ENCODE results near the gene PILRA.
A peak's percentile ranks its signal among the peaks of the same experiment; 100 is the strongest.
"Not testable (repeated sequence)": the region's sequence is repeated elsewhere in the genome, so short reads cannot be mapped to it uniquely, and the experiment has no call there.

Gene PILRA

DNA sequence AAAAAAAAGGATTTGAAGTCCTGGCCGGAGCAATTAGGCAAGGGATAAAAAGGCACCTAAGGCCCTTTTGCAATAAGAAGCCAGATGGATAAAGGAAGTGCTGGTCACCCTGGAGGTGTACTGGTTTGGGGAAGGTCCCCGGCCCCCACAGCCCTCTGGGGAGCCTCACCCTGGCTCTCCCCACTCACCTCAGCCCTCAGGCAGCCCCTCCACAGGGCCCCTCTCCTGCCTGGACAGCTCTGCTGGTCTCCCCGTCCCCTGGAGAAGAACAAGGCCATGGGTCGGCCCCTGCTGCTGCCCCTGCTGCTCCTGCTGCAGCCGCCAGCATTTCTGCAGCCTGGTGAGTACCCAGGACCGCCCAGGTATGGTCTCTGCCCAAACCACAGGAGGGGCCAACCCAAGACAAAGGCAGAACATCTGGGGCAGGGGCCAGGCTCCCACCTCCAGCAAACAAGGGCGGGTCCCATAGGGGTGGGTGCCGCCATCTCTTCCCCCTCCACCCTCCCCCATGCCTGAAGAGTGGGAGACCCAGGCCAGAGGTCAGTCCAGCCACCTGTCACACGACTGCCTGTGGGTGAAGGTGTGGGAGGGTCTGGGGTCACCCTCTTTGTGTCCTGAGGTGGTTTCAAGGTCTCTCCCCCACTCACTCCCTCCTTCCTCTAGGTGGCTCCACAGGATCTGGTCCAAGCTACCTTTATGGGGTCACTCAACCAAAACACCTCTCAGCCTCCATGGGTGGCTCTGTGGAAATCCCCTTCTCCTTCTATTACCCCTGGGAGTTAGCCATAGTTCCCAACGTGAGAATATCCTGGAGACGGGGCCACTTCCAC lies 15.0 kb upstream of the PILRA start, which contains the start of gene PILRB:
TSS of gene PILRB (plus strand) at position 91 of the 830 bp plus-strand sequence. CDS start at position 277, 186 bp downstream.
- no peak for DNase-seq (ENCODE audit: low read depth in 2 of 2)

- no peak for DNase-seq (ENCODE audit: low read depth in 2 of 2)
Observed at GRCh38 chr7:100358857-100359212, 14.5 kb upstream of the PILRA start.

GRCh38 chr7:100360135-100360854 lies 13.0 kb upstream of the PILRA start:
- DNase-seq (ENCODE audit: low read depth in 2 of 2), result no peak

GRCh38 chr7:100363098-100363497 lies 10.2 kb upstream of the PILRA start:
- no peak for DNase-seq (ENCODE audit: low read depth in 2 of 2)

DNA sequence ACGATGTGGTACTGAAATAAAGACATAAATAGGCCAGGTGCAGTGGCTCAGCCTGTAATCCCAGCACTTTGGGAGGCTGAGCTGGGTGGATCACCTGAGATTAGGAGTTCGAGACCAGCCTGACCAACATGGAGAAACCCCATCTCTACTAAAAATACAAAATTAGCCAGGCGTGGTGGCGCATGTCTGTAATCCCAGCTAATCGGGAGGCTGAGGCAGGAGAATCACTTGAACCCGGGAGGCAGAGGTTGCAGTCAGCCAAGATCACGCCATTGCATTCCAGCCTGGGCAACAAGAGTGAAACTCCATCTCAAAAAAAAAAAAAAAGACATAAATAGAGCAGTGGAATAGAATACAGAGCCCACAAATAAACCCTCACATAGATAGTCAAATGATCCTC lies 9.5 kb upstream of the PILRA start:
- DNase-seq (ENCODE audit: low read depth in 2 of 2), result not testable (repeated sequence)

DNA sequence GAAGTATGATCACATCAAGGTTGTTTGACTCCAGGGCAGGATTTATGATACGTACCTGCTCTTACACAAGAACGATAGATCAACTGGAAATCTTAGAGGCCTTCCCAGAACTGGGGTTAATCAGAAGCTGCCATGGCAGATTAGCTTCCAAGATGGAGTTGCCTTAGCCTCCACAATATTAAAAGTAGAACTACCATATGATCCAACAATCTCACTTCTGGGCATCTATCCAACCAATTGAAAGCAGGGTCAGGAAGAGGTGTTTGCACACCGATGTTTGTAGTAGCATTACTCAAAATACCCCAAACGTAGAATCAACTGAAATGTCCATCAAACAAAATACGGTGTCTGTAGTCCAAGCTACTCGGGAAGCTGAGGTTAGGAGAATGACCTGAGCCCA lies 8.8 kb upstream of the PILRA start:
- DNase-seq (ENCODE audit: low read depth in 2 of 2), result no peak

DNA sequence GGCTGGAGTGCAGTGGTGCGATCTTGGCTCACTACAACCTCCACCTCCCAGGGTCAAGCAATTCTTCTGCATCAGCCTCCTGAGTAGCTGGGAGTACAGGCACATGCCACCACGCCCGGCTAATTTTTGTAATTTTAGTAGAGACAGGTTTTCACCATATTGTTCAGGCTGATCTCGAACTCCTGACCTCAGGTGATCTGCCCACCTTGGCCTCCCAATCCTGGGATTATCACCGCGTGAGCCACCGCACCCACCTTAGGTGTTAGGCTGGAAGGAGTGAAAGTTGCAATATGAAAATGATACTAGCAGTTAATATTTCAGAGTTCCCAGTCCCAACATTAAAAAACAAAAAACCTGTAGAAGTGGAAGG lies 7.3 kb upstream of the PILRA start:
- not testable (repeated sequence) for DNase-seq (ENCODE audit: low read depth in 2 of 2)

GRCh38 chr7:100366411-100367250 lies 6.7 kb upstream of the PILRA start:
- DNase-seq (ENCODE audit: low read depth in 2 of 2), result peak; percentile 33 to 36

DNA sequence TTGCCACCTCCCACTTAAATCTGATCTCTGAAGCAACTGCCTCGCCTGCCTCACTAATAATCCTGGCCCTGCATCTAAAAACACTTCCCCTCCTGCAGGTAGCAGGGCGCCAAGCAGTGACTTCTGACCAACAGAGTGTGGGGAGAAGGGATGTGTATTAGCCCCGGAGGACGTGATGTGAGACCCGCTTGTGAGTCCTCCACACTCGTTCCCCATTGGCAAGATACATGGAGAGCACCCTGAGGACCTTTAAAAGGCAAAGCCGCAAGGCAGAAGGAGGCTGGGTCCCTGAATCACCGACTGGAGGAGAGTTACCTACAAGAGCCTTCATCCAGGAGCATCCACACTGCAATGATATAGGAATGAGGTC lies 6.1 kb upstream of the PILRA start:
- DNase-seq (ENCODE audit: low read depth in 2 of 2), result no peak

- DNase-seq (ENCODE audit: low read depth in 2 of 2), result no peak
Observed at GRCh38 chr7:100367676-100368613, 5.3 kb upstream of the PILRA start.

GRCh38 chr7:100369105-100369504 lies 4.2 kb upstream of the PILRA start:
- no peak for DNase-seq (ENCODE audit: low read depth in 2 of 2)

DNA sequence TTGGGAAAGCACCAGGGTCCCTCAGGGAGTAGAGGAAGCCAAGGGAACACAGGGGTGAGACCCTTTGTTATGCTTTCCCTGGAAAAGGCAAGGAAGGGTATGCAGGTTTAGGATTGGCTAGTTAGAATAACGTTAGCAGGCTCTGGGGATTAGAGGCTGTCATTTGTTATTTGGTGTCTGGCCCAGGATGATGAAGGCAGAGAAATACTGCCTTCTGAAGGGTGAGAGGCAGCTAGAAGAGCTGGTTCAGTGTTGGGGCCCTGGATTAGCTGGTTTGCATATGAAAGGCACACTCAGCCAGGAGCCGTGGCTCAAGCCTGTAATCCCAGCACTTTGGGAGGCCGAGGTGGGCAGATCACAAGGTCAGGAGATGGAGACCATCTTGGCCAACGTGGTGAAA lies 3.0 kb upstream of the PILRA start:
- no peak for DNase-seq (ENCODE audit: low read depth in 2 of 2)

DNA sequence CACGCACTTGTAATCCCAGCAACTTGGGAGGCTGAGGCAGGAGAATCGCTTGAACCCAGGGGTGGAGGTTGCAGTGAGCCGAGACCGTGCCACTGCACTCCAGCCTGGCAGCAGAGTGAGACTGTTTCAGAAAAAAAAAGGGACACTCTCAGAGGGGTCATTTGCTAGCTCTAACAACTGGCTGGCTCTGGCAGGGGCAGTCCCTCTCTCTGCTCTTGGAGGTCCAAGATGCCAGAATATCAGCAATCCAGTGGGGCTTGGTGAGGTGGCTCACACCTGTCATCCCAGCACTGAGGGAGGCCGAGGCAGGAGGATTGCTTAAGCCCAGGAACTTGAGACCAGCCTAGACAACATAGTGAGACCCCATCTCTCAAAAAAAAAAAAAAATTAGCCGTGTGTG lies 2.5 kb upstream of the PILRA start:
- no peak for DNase-seq (ENCODE audit: low read depth in 2 of 2)

DNA sequence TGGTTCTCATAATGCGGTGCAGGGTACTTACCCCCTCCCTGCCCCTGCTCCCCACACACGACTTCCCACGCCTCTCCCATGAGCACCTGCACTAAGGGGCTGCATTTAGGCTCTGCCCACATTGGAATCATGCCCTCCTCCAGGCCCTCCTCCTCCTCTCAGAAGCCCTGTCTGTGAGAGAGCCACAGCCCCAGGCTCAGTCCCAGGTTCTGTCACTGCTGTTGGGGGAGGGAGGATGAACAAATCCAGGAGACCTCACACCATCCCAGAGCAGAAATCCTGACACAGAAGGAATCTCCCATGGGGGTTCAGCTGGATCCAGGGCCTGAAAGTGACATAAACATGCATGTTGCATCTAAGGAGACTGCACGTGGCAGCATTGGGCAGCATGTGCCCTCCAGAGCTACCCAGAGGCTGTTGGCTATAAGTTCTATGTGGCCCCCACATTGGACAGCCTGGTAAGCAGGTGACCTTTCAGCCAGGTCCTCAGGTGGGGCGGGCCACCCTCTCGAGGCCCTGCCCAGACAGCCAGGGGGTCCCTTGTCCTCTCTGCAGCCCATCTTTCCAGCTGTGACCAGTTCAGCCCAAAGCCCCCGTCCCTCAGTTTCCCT lies 1.6 kb upstream of the PILRA start:
- DNase-seq (ENCODE audit: low read depth in 2 of 2), result no peak

GRCh38 chr7:100372256-100372655 lies 1.0 kb upstream of the PILRA start:
- no peak for DNase-seq (ENCODE audit: low read depth in 2 of 2)

GRCh38 chr7:100372694-100373093 lies 593 bp upstream of the PILRA start:
- no peak for DNase-seq (ENCODE audit: low read depth in 2 of 2)

DNA sequence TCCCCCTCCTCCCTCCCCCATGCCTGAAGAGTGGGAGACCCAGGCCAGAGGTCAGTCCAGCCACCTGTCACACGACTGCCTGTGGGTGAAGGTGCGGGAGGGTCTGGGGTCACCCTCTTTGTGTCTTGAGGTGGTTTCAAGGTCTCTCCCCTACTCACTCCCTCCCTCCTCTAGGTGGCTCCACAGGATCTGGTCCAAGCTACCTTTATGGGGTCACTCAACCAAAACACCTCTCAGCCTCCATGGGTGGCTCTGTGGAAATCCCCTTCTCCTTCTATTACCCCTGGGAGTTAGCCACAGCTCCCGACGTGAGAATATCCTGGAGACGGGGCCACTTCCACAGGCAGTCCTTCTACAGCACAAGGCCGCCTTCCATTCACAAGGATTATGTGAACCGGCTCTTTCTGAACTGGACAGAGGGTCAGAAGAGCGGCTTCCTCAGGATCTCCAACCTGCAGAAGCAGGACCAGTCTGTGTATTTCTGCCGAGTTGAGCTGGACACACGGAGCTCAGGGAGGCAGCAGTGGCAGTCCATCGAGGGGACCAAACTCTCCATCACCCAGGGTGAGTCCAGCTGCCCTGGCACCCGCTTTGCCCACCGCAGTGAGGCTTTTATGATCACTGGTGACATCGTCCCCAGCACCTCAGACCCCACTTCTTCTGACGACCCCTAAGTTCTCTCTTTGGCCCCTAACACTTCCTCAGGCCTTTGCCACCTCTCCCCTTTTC lies 747 bp downstream of the PILRA start:
- DNase-seq (ENCODE audit: low read depth in 2 of 2), result not testable (repeated sequence)

- DNase-seq (ENCODE audit: low read depth in 2 of 2), result no peak
Observed at GRCh38 chr7:100374601-100375000, 1.3 kb downstream of the PILRA start.

DNA sequence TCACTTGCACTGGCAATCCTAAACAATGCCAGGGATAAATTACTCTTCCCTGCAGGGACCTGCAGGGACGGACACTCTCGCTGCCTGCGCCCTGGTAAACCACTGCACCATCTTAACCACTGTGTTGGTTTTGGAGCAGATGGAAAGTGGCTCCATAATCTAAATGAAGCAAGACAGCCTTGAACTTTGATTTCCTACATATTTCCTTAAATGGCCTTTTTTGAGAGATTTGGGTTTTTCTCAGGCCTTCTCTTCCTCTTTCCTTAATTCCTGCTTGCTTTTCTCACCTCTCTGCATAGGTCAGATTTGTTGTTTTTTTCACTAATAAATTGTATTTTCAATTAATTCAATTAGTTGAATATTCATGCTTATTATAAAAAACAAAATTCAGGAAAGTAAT lies 2.8 kb downstream of the PILRA start:
- DNase-seq (ENCODE audit: low read depth in 2 of 2), result no peak

- DNase-seq (ENCODE audit: low read depth in 2 of 2), result no peak
Observed at GRCh38 chr7:100378114-100378755, 4.9 kb downstream of the PILRA start.

Data from stimulated activated CD8-positive, alpha-beta memory T cell treated with anti-CD3 and anti-CD28 coated beads, Interleukin-15, amount 100 ng/mL, for 48 hours (primary cell).